ENCODE measurements around the gene GOLPH3. TPM values are rescaled to one million over a fixed set of nuclear protein-coding genes. Genes with fewer than 3 reads are reported as not detected.
A peak's percentile ranks its signal among the peaks of the same experiment; 100 is the strongest.
"Not testable (repeated sequence)": the region's sequence is repeated elsewhere in the genome, so short reads cannot be mapped to it uniquely, and the experiment has no call there.

The GOLPH3 gene
- total RNA-seq, 1 donor from 2014 or later, result 78.8 TPM

GRCh38 chr5:32173267-32174010, 680 bp downstream of the GOLPH3 start:
- H3K27ac ChIP-seq, result peak overlapping the region; percentile 99
- no peak for TF ChIP-seq POLR2A (IDR thresholded peaks at IDR 0.05)
- peak overlapping the region; percentile 80 to 83 for H3K4me3 ChIP-seq
- no peaks in the 10 kb centered on the region for H3K36me3 ChIP-seq
- H3K4me1 ChIP-seq, result peaks cover 44% of the 10 kb centered on the region
- no peak for DNase-seq (ENCODE audit: extremely low spot score in 2 of 2)
- no peaks in the 10 kb centered on the region for H3K27me3 ChIP-seq
- intact Hi-C loops (cut with DNase I), result no loop called here
- H3K9me3 ChIP-seq, result no peaks in the 10 kb centered on the region

GRCh38 chr5:32172923-32173266, 1.2 kb downstream of the GOLPH3 start:
- TF ChIP-seq POLR2AphosphoS5 (IDR thresholded peaks at IDR 0.05; ENCODE audit: insufficient read depth in 1 of 2, low read depth in 1 of 2), result no peak
- TF ChIP-seq POLR2A (IDR thresholded peaks at IDR 0.05), result no peak
- no peak for TF ChIP-seq CTCF (IDR thresholded peaks at IDR 0.05)
- H3K27ac ChIP-seq, result peak overlapping the region; percentile 99
- no peak for DNase-seq (ENCODE audit: extremely low spot score in 2 of 2)
- H3K4me3 ChIP-seq, result peak overlapping the region; percentile 80 to 83
- peaks cover 44% of the 10 kb centered on the region for H3K4me1 ChIP-seq
- intact Hi-C loops (cut with DNase I), result no loop called here
- no peaks in the 10 kb centered on the region for H3K9me3 ChIP-seq
- H3K36me3 ChIP-seq, result peaks cover 0 to under 1% of the 10 kb centered on the region in 2 donors
- H3K27me3 ChIP-seq, result no peaks in the 10 kb centered on the region

GRCh38 chr5:32172186-32172911, 1.8 kb downstream of the GOLPH3 start:
- H3K36me3 ChIP-seq; intact Hi-C loops (cut with DNase I); H3K9me3 ChIP-seq; DNase-seq (ENCODE audit: extremely low spot score in 2 of 2); H3K27me3 ChIP-seq: not testable (repeated sequence)
- H3K4me1 ChIP-seq, result peaks cover 44% of the 10 kb centered on the region
- peak overlapping the region; percentile 99 for H3K27ac ChIP-seq
- H3K4me3 ChIP-seq, result peak overlapping the region; percentile 80 to 83

- Histone ChIP-seq H3K4me3 (no peak overlapping the region), H3K27ac (peak overlapping the region; percentile 61), H3K27me3 (no peaks in the 10 kb centered on the region), H3K9me3 (no peaks in the 10 kb centered on the region), H3K36me3 (peaks cover 0 to 5% of the 10 kb centered on the region in 2 donors), H3K4me1 (peaks cover 60% of the 10 kb centered on the region)
- DNase-seq (ENCODE audit: extremely low spot score in 2 of 2), result no peak
- TF ChIP-seq POLR2A (IDR thresholded peaks at IDR 0.05), result no peak
- no peak for TF ChIP-seq POLR2AphosphoS5 (IDR thresholded peaks at IDR 0.05; ENCODE audit: insufficient read depth in 1 of 2, low read depth in 1 of 2)
- intact Hi-C loops (cut with DNase I), result no loop called here
Measured at GRCh38 chr5:32170303-32171151, 3.6 kb downstream of the GOLPH3 start.

- no peaks in the 10 kb centered on the region for H3K9me3 ChIP-seq
- no peaks in the 10 kb centered on the region for H3K27me3 ChIP-seq
- peak overlapping the region; percentile 61 for H3K27ac ChIP-seq
- peaks cover 0 to 5% of the 10 kb centered on the region in 2 donors for H3K36me3 ChIP-seq
- peaks cover 71% of the 10 kb centered on the region for H3K4me1 ChIP-seq
- no peak overlapping the region for H3K4me3 ChIP-seq
- no peak for DNase-seq (ENCODE audit: extremely low spot score in 2 of 2)
- intact Hi-C loops (cut with DNase I), result no loop called here
- TF ChIP-seq POLR2AphosphoS5 (IDR thresholded peaks at IDR 0.05; ENCODE audit: insufficient read depth in 1 of 2, low read depth in 1 of 2), result peak in 1 of 2 donors; percentile 67
- TF ChIP-seq CTCF (IDR thresholded peaks at IDR 0.05), result no peak
Measured at GRCh38 chr5:32168460-32169033, 5.6 kb downstream of the GOLPH3 start.

GRCh38 chr5:32165597-32165996, 8.5 kb downstream of the GOLPH3 start:
- Histone ChIP-seq H3K36me3 (peaks cover 0 to 5% of the 10 kb centered on the region in 2 donors), H3K27ac (peak overlapping the region; percentile 24), H3K9me3 (no peaks in the 10 kb centered on the region), H3K4me3 (no peak overlapping the region), H3K4me1 (peaks cover 74% of the 10 kb centered on the region), H3K27me3 (no peaks in the 10 kb centered on the region)
- intact Hi-C loops (cut with DNase I), result no loop called here
- no peak for DNase-seq (ENCODE audit: extremely low spot score in 2 of 2)
- TF ChIP-seq POLR2A (IDR thresholded peaks at IDR 0.05) (no peak), POLR2AphosphoS5 (IDR thresholded peaks at IDR 0.05; ENCODE audit: insufficient read depth in 1 of 2, low read depth in 1 of 2) (no peak), CTCF (IDR thresholded peaks at IDR 0.05) (no peak)

Data from vagina (tissue), 2 donors.